ENCODE results near the gene XRRA1.
"Not testable (repeated sequence)": the region's sequence is repeated elsewhere in the genome, so short reads cannot be mapped to it uniquely, and the experiment has no call there.

XRRA1 gene, protein sequence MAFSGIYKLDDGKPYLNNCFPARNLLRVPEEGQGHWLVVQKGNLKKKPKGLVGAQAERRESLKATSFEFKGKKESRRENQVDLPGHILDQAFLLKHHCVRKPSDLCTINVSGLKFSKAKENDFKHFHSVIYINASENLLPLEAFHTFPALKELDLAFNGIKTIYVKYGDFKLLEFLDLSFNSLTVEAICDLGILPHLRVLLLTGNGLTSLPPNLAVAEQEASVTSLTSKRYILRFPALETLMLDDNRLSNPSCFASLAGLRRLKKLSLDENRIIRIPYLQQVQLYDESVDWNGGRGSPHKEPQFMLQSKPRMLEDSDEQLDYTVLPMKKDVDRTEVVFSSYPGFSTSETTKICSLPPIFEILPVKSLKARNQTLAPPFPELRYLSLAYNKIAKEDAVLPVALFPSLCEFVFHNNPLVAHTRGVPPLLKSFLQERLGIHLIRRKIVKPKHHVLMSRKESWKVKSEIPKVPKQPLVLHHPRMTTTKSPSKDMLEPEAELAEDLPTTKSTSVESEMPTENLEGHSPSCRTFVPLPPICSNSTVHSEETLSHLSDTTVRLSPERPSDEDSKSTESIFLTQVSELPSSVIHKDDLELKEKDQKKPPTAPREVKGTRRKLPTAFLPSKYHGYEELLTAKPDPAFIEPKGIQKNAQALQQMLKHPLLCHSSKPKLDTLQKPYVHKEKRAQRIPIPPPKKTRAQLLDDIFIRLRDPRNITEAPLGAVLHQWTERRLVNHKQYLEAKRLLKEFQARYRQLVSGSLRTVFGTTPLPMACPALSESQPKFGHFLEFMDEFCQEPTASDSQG

DNA sequence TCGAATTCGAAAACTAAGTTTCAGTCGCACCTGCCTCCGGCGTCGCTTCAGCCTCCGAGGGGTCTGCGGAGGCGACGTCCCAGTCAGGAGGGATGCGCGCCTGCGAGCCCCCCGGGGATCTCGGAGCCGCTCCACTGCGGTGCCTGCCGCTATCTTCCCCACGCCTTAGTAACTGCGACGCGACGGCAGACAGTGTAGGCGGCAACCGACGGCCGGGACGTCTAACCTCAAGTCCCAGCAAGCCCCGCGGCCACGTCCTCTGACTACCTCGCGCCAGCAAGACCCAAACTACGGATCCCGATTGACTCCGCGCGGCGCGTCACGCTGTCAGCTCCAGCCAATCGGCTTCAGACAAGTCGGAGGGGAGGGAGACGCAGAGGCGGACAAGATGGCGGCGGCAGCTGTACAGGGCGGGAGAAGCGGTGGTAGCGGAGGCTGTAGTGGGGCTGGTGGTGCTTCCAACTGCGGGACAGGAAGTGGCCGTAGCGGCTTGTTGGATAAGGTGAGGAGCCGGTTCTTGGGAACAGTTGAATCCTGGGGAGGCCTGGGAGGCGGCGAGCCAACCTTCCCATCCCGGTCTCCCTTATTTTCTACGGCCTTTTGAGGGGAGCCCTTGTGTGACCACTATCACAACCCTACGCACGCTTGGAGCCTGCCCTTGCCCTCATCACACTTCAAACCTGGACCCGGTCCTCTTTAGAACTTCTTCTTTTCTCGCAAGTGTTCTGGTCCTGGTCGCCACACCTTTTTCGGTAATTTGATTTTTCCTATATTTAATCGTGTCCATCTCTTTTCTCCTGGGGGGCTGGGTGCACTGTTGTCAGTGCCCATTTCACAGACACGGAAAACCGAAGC, at the start of gene XRRA1, which contains the start of gene SPCS2:
XRRA1 (minus strand) TSS at position 194 of the 855 bp plus-strand sequence. CDS start 8,213 bp downstream, outside the sequence.
SPCS2 (plus strand) TSS at position 369 of the 855 bp plus-strand sequence; CDS start at position 389, 20 bp downstream.
- FAIRE-seq (peak; percentile 100), DNase-seq (ENCODE audit: insufficient read length, low spot score) (peak; percentile 99)

DNA sequence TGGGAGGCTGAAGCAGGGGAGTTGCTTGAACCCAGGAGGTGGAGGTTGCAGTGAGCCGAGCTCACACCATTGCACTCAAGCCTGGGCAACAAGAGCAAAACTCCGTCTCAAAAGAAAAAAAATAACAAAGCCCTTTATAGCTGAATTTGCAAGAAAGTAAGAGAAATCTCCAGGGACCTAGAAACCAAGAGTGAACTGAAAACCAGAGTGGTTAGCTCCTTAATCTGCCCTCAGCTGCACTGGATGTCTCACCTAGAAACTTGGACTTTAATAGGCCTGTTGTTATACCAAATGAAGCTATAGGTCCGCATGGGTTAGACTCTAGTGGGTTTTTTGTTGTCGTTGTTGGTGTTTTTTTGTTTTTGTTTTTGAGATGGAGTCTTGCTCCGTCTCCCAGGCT, 44.0 kb upstream of the XRRA1 start:
- DNase-seq (ENCODE audit: insufficient read length, low spot score), result no peak
- no peak for FAIRE-seq

DNA sequence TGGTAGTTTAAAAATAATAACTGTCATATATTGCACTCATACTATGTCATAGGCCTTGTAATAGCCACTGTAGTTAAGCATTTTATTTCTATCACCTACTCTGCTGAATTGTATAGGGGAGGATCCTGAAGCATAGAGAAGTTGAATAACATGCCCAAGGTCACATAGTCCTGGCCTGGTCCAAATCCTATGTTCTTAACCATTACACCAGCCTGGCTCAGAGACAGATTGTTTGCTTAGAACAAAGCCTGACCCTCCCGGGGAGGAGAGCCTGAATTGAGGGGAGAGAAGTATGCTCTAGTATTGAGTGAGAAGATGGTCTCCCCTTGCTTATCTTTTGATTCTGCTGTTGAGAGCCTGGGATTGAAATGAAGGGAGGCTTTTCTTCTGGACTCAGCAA, 42.0 kb upstream of the XRRA1 start:
- FAIRE-seq, result no peak
- no peak for DNase-seq (ENCODE audit: insufficient read length, low spot score)

DNA sequence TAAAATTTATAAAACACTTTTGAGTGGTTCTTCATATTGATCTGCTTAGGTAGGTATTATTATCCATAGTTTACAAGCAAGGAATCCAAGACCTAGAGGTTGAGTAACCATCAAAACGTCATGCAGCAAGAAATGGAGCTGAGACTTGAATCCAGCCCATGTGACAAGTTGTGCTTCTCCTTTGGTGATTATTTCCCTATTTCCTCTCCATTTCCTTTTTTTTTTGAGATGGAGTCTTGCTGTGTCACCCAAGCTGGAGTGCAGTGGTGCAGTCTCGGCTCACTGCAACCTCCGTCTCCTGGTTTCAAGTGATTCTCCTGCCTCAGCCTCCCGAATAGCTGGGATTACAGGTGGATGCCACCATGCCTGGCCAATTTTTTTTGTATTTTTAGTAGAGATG, 41.3 kb upstream of the XRRA1 start:
- FAIRE-seq; DNase-seq (ENCODE audit: insufficient read length, low spot score): not testable (repeated sequence)

DNA sequence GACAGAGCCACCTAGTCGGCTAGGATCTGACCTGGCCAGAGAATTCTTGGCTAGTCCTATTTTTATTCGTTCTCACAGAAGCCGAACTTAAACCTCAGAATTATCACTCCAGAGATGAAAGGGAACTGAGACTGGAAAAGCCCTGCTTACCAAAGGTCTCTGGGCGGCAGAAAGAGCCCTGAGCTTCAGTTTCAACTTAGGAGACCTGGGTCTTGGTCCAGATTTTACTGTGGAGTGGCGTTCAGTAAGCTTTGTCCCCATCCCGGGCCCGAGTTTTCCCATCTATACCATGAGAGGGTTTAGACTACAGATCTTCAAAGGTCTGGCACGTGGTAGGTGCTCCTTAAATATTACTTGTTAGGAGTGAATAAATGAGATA, 40.4 kb upstream of the XRRA1 start:
- no peak for DNase-seq (ENCODE audit: insufficient read length, low spot score)
- no peak for FAIRE-seq

DNA sequence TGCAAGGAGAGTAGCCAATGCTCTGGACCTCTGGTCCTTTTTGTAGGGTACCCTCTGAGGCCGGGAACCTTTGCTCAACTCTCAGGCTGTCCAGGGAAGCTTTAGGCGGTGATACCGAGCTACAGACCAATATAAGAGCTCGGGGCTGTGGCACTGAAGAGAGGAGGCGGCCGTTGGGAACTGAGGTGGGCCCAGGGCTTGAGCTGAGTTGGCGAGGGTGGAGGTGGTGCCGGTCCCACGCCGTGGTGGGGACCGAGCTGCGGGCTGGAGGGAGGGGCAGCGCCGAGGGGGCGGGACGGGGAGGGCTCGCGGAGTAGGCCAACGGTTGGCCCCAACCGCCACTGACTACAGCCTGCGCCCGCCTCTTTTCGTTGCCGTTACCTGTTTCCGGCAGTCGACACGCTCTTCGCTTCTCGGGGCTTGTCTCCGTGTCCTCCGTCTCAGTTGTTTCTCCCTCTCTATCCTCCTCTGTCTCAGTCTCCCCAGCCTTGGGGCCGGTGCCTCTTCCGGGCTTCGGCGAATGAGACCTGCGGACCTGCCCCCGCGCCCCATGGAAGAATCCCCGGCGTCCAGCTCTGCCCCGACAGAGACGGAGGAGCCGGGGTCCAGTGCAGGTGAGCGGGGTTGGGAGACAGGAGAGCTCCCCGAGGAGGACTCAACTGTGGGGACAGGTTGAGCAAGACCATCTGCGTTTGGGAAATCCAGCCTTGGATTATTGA, 39.8 kb upstream of the XRRA1 start, which contains the start of gene NEU3:
NEU3 (plus strand) TSS at position 393 of the 719 bp plus-strand sequence; CDS start at position 521, 128 bp downstream.
- FAIRE-seq, result peak; percentile 95

DNA sequence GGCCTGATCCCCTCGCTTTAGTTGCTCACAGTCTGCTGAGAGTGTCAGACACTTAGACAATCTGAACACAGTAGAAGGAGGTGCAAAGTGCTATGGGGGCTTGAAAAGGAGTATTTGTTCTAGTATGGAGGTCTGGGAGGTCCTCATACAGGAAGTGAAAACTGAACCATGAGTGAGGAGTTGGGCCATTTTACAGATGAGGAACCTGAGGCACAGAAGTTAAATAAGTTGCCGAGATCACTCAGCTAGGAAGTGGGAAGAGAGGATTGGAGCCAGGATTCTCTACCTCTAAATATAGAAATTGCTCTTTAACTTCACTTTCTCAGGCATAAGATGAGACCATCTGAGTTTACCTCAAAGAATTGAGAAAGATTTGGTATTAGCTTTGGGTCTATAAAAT, 35.8 kb upstream of the XRRA1 start:
- DNase-seq (ENCODE audit: insufficient read length, low spot score) (no peak), FAIRE-seq (no peak)

More for the DNA sequence above, 39.8 kb upstream of the XRRA1 start, which contains the start of gene NEU3:
- DNase-seq (ENCODE audit: insufficient read length, low spot score), result peak; percentile 88

DNA sequence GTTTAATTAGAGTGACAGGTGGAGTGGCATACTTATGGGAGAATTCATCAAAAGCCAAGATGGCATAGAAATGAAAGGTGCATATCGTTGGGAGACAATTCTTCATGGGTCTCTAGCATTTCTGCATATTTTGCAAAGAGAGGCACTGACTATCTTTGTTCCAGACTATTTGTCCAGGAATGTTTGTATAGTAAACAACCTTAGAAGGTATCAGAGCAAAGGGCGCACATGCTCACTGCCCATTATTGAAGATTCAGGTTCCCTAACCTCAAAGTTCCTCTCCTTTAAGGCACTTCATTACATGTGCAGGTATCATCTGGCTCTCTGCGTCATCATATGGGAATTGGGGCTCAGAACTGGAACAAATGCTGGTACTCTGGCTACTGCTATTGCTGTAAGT, 35.2 kb upstream of the XRRA1 start:
- DNase-seq (ENCODE audit: insufficient read length, low spot score) (no peak), FAIRE-seq (no peak)

DNA sequence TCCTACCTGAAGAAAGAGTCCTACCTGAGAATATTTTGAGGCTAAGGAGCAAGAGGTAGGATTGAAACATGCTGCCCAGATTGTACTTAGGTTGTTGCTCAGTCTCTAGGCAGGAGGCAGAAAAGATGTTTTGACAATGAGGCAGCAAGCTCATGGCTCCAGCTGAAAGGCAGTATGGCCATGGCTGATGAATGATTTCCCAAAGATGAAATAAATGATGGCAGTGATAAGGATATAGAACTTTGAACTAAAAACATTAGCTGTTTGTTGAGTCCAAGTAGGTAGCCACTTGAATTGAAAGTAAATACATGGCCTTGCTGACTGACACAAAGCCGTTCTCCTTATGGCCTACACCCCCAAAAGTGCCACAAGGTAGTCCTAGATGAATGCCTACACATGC, 33.0 kb upstream of the XRRA1 start:
- FAIRE-seq, result no peak

DNA sequence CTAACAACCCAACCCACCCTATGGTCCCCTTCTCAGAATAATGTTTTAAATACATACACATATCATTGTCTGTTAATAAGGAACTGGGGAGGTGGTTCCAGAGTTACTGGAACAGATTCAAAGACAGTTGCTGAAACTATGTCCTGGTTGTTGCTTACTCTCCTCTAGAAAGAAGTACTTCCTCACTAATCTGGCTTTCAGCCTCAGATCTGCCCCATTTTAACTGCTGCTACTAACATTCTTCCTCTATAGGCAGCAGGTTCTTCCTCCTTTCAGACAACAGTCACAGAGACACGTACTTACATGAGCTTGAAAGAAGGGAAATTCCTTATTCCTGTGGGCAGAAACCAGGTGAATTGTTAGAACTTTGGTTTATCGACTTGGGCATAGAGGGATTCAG, 31.7 kb upstream of the XRRA1 start:
- FAIRE-seq (no peak), DNase-seq (ENCODE audit: insufficient read length, low spot score) (no peak)

More for the DNA sequence above, 33.0 kb upstream of the XRRA1 start:
- DNase-seq (ENCODE audit: insufficient read length, low spot score), result no peak

DNA sequence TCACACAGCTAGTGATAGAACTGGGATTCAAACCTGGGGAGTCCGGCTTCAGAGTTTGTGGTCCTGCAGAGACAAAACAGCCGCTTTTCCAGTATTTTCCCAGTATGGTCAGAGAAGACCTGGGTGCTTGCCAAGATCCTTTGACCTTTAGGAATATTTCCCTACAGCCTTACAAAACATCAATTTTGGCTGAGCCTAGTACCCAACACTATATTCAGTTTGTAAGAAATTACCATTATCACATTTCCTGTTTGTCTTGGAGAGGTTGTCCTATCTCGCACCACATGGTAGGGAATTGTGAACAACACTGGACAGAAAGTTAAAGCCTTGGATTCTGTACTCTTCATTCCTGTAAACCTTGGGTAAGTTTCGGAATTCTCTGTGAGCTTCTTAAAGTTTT, 29.1 kb upstream of the XRRA1 start:
- no peak for FAIRE-seq
- no peak for DNase-seq (ENCODE audit: insufficient read length, low spot score)

DNA sequence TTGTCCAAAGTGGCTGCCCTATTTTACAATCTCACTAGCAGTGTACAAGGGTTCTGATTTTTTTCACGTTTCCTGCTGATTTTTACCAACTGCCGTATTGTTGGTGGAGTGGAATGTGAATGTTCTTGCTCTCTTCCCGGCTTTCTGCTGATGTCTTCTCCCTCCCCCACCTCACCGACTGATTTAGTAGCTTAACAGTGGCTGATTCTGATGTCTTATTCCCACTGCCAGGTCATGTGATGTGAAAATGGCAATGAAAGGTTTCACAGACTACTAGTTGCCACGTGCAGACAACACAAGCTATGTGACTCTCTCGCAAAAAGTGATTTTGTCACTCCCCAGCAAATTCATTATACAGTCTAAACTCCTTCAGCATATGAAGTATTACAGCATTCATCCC, 22.5 kb upstream of the XRRA1 start:
- no peak for FAIRE-seq
- no peak for DNase-seq (ENCODE audit: insufficient read length, low spot score)

DNA sequence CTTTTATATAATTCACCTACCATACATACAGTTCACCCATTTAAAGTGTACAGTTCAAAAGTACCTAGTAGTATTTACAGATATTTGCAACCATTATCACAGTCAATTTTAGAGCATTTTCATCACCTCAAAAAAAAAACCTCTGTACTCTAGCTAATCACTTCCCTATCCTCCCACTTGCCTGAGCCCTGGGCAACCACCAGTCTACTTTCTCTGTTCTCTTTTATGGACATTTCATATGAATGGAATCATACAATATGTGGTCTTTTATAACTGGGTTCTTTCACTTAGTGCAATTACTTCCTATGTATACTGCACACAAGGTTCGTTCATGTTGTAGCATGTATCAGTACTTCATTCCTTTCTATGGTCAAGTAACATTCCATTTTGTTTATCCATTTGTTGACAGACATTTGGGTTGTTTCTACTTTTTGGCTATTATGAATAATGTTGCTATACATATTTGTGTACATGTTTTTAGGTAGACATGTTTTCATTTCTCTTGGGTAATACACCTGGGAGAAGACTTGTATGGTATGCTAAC, 22.0 kb upstream of the XRRA1 start:
- FAIRE-seq (no peak), DNase-seq (ENCODE audit: insufficient read length, low spot score) (no peak)

DNA sequence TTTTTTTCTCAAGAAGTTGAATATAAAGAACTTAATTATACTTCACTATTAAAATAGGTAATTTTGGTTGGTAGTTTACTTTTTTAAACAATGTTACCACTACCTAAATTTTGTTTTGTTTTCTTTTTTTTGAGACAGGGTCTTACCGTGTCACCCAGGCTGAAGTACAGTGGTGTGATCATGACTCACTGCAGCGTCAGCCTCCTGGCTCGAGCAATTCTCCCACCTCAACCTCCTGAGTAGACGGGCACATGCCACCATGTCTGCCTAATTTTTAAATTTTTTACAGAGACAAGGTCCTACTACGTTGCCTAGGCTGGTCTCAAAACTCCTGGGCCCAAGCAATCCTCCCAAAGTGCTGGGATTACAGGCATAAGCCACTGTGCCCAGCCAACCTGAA, 17.8 kb upstream of the XRRA1 start:
- DNase-seq (ENCODE audit: insufficient read length, low spot score), result no peak
- FAIRE-seq, result no peak

DNA sequence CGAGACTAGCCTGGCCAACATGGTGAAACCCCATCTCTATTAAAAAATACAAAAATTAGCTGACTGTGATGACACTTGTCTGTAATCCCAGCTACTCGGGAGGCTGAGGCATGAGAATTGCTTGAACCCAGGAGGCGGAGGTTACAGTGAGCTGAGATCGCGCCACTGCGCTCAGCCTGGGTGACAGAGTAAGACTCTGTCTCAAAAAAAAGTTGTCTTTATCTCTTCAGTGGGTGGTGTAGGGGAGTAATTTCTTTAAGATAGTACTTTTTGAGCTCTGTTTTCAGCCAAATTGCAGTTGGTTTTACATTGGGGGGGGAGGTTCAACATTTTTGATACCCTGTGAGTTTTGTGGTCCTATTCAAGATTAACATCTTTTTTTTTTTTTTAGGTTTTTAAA, 11.2 kb upstream of the XRRA1 start:
- not testable (repeated sequence) for FAIRE-seq; DNase-seq (ENCODE audit: insufficient read length, low spot score)

DNA sequence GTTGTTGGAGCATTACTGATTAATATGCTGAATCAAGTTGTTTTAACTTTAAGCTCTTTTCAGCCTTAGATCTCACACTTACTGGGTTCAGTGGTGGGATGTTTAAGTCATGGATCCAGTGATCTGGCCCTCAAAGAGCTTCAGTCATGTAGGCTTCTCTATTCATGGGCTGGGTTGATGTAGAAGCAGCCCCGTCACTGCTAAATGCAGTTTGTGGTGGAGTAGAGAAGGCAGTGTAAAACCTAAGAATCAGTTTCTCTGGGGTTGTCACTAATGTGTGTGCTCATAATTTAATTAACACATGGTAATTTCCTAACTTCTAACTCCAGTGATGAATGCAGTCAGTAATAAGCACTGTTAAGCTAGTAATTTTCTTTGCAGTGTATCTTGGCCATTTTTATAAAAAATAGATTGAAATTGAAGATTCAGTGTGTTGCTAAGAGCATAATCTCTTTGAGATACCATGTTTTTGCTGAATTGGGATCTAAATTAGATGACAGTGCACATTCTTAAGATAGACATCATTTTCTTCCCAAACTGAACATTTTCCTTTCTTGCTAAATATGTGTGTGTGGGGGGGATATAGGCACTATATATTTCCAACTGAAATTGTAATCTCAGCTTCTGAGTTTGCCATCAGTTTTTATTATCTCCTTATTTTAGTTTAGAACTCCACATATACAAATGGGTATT, 9.2 kb upstream of the XRRA1 start:
- FAIRE-seq (no peak), DNase-seq (ENCODE audit: insufficient read length, low spot score) (no peak)

DNA sequence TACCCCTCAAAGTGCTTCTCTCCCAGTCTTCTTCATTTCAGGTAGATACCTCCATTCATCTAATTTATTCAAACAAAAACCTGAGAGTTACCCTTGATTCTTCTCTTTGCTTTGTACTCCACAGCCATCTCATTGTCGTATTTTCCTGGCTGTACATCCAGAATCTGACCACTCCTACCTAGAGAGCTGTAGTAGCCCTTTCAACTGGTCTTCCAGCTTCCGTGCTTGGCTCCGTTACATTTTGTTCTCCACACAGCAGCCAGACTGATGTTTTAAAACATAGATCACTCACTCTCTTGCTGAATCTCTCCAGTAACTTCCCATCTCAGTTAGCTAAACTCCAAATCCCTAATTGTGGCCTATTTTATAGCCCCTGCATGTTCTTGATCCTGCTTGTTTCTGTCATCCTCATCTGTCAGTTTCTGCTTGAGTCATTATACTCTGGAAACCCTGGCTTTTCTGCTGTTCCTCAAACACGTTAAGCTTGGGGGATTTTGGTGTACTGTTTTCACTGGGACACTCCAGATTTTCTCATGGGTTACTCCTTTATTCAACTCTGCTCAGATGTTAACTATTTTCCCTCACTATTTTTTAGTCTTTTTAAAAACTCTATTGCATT, 7.6 kb upstream of the XRRA1 start:
- no peak for FAIRE-seq

DNA sequence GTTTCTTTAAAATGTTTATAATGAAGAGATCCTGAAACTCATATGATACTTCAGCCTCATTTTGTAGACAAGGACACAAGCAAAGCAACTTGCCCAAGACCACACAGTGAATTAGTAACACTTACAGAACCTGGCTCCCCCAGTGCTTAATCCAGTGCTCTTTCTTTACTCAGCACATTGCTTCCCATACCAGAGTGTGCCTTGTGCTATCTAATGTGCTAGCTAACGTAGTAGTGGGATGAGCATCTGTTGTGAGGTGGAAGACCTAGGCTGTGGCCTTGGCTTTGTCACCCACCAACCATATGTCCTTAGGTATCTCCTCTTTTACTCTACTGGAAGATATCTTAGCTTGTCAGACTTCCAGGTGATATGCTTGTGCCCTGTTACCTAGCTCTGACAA, 5.3 kb upstream of the XRRA1 start:
- FAIRE-seq (no peak), DNase-seq (ENCODE audit: insufficient read length, low spot score) (no peak)

More for the DNA sequence above, 7.6 kb upstream of the XRRA1 start:
- DNase-seq (ENCODE audit: insufficient read length, low spot score), result no peak

DNA sequence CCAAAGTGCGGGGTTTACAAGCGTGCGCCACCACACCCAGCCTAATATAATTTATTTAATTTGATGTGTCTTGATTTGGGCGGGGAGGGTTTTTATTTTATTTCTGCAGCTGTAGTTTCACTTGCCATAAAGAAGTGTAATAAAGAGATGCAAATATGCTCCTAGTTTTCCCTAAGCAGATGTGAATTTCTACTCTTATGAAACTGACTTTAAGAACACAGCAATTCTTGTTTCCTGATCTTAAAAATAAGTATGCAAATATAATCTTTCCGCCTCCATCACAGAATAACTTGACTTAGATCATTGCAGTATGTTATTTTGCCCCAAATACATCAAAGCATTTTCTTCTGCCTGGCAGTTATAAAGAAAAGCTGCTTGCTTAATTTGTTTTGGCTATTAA, 4.6 kb upstream of the XRRA1 start:
- FAIRE-seq (no peak), DNase-seq (ENCODE audit: insufficient read length, low spot score) (no peak)

Measured in HTR-8/SVneo (cell line).